HCT116 (cell line): ENCODE results near the gene HHLA2.

Experiments used
- ATF3 ChIP-seq: IDR thresholded peaks from 2 replicates; pipeline ENCODE4 v1.6.1; 2012
- CBX3 ChIP-seq: IDR thresholded peaks from 2 replicates; pipeline ENCODE4 v1.6.1; 2012; ENCODE audit warnings: low read depth
- EZH2 ChIP-seq: fragments of 200-600 bp; sonication (generic); IDR thresholded peaks from 2 replicates; pipeline ENCODE4 v1.6.1; 2017; ENCODE audit warnings: antibody characterized with exemption, mixed run types
- FOSL1 ChIP-seq: IDR thresholded peaks from 2 replicates; pipeline ENCODE4 v1.6.1; 2012; ENCODE audit warnings: low read depth
- REST ChIP-seq: IDR thresholded peaks from 2 replicates; pipeline ENCODE4 v1.6.1; 2012; ENCODE audit warnings: low read depth
- TF ChIP-seq, protein P1 (sequence below), 3 experiments: fragments of 200-600 bp in 1 of 3; sonication (generic) in 1 of 3; IDR thresholded peaks in 2 of 3; conservative IDR thresholded peaks in 1 of 3; 2 replicates each; pipeline ENCODE4 v1.5.1; 2012 to 2017; ENCODE audit warnings: low read depth in 2 of 3, low read length in 2 of 3, antibody characterized with exemption in 1 of 3, borderline replicate concordance in 1 of 3, control low read depth in 1 of 3, mild to moderate bottlenecking in 1 of 3, mixed read lengths in 1 of 3, mixed run types in 1 of 3, moderate library complexity in 1 of 3; ENCODE audit not compliant: insufficient read depth in 1 of 3

DNA sequence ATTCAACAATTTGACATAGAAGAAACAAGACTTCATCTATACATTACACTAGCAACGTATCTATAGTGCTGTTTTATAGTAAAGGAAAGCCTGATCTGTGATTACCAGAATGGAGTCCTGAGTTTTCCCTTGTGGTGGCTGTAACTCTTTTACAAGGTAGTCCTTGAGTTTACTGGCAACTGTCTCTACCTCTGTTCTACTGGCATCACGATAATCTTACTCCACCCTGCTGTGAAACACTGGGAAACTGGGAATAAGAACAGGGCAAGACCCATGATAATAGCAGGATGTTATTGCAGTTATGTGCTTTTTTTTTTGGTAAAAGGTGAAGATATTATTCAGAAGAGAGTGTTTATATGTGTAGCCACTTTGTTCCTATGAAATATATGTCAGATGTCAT, 12.4 kb upstream of the HHLA2 start:
- TF ChIP-seq, protein P1, sequence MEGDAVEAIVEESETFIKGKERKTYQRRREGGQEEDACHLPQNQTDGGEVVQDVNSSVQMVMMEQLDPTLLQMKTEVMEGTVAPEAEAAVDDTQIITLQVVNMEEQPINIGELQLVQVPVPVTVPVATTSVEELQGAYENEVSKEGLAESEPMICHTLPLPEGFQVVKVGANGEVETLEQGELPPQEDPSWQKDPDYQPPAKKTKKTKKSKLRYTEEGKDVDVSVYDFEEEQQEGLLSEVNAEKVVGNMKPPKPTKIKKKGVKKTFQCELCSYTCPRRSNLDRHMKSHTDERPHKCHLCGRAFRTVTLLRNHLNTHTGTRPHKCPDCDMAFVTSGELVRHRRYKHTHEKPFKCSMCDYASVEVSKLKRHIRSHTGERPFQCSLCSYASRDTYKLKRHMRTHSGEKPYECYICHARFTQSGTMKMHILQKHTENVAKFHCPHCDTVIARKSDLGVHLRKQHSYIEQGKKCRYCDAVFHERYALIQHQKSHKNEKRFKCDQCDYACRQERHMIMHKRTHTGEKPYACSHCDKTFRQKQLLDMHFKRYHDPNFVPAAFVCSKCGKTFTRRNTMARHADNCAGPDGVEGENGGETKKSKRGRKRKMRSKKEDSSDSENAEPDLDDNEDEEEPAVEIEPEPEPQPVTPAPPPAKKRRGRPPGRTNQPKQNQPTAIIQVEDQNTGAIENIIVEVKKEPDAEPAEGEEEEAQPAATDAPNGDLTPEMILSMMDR (IDR thresholded peaks at IDR 0.05 in 2 of 3, conservative IDR thresholded peaks at IDR 0.05 in 1 of 3; ENCODE audit: borderline replicate concordance in 1 of 3, insufficient read depth in 1 of 3, low read depth in 2 of 3, low read length in 2 of 3) = no peak
- TF ChIP-seq ATF3 = no peak
- TF ChIP-seq EZH2 = no peak
- no peak for TF ChIP-seq CBX3
- TF ChIP-seq REST = no peak
- no peak for TF ChIP-seq FOSL1
